HUES64 (cell line): ENCODE results near the gene MASP2.
"Not testable (repeated sequence)": the region's sequence is repeated elsewhere in the genome, so short reads cannot be mapped to it uniquely, and the experiment has no call there.

Experiments used
- H3K27ac ChIP-seq: 2 replicates; pipeline ENCODE4 v1.7.0; 2013; ENCODE audit warnings: low read depth, low read length, inconsistent platforms
- H3K27me3 ChIP-seq: 2 replicates; pipeline ENCODE4 v1.6.1; 2013; ENCODE audit warnings: mild to moderate bottlenecking, low read length; ENCODE audit not compliant: insufficient read depth
- H3K36me3 ChIP-seq: 2 replicates; pipeline ENCODE4 v1.6.1; 2013; ENCODE audit warnings: mild to moderate bottlenecking, low read length; ENCODE audit not compliant: insufficient read depth
- H3K4me1 ChIP-seq: 2 replicates; pipeline ENCODE4 v1.6.1; 2013; ENCODE audit warnings: mild to moderate bottlenecking, low read length, moderate library complexity; ENCODE audit not compliant: insufficient read depth
- H3K4me3 ChIP-seq: 2 replicates; pipeline ENCODE4 v1.5.1; 2013; ENCODE audit warnings: mild to moderate bottlenecking, low read length, moderate library complexity
- H3K9ac ChIP-seq: 2 replicates; pipeline ENCODE4 v1.6.1; 2013; ENCODE audit warnings: mild to moderate bottlenecking, low read depth, low read length
- H3K9me3 ChIP-seq: 2 replicates; pipeline ENCODE4 v1.6.1; 2013; ENCODE audit warnings: low read depth, low read length; ENCODE audit not compliant: insufficient read depth
- WGBS: fragments of 150-250, 120-280 bp; methylation state at CpG from one replicate; pipeline ENCODE4 v1.1.7; 2013; ENCODE audit warnings: missing lambda C conversion rate; 5-methylcytosine and 5-hydroxymethylcytosine counted together

MASP2 gene

DNA sequence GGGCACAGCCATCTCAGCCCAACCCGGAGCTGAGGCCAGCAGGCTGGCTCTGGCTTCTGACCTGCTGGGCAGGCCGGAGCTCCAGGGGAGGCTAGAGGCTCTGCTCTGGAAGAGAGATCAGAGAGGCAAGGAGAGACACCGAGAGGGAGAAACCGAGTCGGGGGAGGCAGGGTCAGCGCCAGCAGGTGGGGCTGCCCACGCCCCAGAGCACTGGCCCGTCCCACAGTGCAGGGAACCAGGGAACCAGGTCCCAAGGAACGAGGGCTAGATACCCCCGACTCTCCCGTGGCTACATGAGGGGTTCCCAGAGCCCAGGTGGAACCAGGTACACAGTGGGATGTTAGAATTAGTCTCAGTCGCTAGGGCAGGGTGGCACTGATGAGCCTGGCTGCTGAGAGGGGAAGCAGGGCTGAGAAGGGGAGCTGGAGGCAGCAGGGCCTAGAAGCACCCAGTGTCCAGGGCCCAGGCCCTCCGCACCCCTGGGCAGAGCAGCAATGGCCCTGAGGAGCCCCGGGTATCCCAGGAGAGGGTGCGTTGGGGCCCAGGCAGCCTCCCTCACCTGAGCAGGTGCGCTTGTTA, 2.1 kb downstream of the MASP2 start:
- no peaks in the 10 kb centered on the region for H3K36me3 ChIP-seq
- no peaks in the 10 kb centered on the region for H3K9me3 ChIP-seq
- no peak overlapping the region for H3K4me3 ChIP-seq
- H3K27me3 ChIP-seq: no peaks in the 10 kb centered on the region
- 92% methylated on average over 16 of the region's 16 CpGs for WGBS
- no peaks in the 10 kb centered on the region for H3K4me1 ChIP-seq
- no peak overlapping the region for H3K27ac ChIP-seq
- H3K9ac ChIP-seq: no peak overlapping the region

DNA sequence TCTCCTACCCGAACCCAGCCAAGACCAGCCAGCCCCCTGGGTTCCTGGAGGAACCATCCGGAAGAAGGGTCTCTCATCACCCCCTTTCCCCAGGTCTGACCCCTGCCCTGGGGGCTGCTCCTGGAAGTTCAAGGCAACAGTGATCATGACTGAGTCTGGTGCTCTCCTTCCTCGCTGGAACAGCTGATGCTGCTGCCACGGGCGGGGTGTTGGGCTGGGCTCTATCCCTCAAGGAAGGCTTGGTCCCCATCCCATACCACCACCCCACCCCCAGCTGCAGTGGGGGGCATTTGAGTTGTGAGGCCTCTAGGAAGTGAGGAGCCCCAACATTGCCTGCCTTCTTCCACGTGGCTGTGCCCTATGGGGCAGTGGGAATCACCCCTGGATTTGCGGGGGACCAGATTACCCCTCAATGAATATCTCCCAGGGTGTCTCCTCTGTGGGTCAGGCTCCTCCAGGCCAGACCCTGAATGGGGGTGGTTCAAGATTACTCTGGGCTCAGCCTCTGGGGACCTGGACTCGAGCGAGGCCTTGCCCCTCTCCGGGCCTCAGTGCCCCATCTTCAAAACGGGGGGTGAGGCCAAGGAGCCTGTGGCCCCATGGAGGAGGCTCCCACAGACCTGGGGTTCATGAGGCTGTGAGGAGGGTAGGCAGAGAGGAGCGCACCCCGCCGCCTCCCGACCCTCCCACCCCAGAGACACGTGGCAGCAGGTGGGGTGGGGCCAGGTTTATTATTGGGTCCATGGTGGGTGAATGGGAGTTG, 2.8 kb downstream of the MASP2 start:
- H3K27ac ChIP-seq: no peak overlapping the region
- WGBS: 89% methylated on average over 16 of the region's 16 CpGs
- no peak overlapping the region for H3K9ac ChIP-seq
- H3K36me3 ChIP-seq: no peaks in the 10 kb centered on the region
- no peak overlapping the region for H3K4me3 ChIP-seq
- no peaks in the 10 kb centered on the region for H3K4me1 ChIP-seq
- H3K27me3 ChIP-seq: no peaks in the 10 kb centered on the region
- no peaks in the 10 kb centered on the region for H3K9me3 ChIP-seq

DNA sequence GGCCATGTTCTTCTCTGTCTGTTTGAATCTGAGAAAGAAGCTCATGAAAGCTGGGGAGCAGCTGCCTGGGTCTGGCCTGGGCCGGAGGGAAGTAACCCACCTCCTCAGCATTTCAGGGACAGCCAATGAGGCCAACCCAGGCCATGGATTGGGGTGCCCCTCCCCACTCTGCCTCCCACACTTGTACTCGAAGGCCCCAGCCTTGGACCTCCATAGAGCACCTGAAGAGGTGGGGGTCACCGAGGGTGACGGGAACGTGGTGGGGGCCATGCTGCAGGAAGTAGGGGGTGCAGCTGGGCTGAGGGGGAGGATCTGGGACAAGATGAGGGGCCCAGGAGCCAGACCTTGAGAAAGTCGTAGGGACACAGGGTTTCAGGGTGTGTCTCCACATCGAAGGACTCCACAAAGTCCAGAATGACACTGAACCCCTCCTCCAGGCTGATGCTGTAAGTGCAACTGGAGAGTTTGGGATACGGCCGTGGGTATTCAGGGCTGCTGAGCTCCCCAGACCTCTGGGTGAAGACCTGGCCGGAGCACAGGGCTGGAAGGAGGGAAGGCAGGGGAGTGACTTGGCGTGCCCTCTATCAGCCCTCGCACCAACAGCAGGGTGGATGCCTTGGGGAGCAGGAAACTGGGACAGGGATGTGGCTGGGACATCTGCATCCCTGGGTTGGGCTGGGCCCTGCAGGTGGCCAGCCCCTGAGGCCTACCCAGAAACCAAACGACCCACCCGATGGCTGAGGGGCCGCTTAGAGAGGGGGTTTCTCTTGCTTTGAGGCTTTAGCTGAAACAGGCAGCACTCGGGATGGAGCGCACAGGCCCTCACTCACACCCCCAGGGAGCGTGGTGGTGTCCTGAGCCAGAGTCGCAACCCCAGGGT, 3.8 kb downstream of the MASP2 start:
- Histone ChIP-seq H3K9ac (no peak overlapping the region), H3K9me3 (no peaks in the 10 kb centered on the region), H3K4me3 (no peak overlapping the region), H3K36me3 (no peaks in the 10 kb centered on the region), H3K4me1 (no peaks in the 10 kb centered on the region), H3K27ac (no peak overlapping the region), H3K27me3 (no peaks in the 10 kb centered on the region)
- WGBS: 87% methylated on average over 19 of the region's 19 CpGs

DNA sequence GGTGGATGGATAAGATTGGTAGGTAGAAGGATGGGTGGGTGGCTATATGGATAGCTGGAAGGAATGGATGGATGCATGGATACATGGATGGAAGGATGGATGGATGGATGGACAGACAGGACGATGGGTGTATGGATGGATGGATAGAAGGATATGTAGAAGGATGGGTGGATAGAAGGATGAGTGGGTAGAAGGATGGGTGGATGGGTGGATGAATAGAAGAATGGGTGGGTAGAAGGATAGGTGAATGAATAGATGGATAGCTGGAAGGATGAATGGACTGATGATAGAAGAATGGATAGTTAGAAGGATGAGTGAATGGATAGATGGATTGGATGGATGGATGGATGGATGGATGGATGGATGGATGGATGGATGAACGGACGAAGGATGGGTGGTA, 5.0 kb downstream of the MASP2 start:
- Histone ChIP-seq H3K36me3 (no peaks in the 10 kb centered on the region), H3K4me1 (no peaks in the 10 kb centered on the region)

DNA sequence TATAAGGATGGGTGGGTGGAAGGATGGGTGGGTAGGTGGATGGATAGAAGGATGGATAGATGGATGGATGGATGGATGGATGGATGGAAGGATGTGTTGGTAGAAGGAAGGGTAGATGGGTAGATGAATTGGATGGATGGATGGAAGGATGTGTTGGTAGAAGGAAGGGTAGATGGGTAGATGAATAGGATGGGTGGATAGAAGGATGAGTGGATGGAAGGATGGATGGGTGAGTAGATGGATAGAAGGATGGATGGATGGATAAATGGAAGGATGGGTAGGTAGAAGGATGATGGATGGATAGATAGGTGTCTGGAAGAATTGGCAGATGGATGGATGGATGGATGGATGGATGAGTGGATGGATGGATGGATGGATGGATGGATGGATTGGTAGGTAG, 6.0 kb downstream of the MASP2 start:
- H3K4me3 ChIP-seq: no peak overlapping the region
- no peak overlapping the region for H3K9ac ChIP-seq
- H3K4me1 ChIP-seq: no peaks in the 10 kb centered on the region
- H3K36me3 ChIP-seq: no peaks in the 10 kb centered on the region
- no peak overlapping the region for H3K27ac ChIP-seq
- H3K27me3 ChIP-seq: no peaks in the 10 kb centered on the region
- H3K9me3 ChIP-seq: no peaks in the 10 kb centered on the region

More for the DNA sequence above, 5.0 kb downstream of the MASP2 start:
- H3K27me3 ChIP-seq: no peaks in the 10 kb centered on the region
- WGBS: 83% methylated on average over 3 of the region's 3 CpGs
- no peak overlapping the region for H3K27ac ChIP-seq
- no peak overlapping the region for H3K9ac ChIP-seq
- H3K9me3 ChIP-seq: no peaks in the 10 kb centered on the region
- H3K4me3 ChIP-seq: no peak overlapping the region

DNA sequence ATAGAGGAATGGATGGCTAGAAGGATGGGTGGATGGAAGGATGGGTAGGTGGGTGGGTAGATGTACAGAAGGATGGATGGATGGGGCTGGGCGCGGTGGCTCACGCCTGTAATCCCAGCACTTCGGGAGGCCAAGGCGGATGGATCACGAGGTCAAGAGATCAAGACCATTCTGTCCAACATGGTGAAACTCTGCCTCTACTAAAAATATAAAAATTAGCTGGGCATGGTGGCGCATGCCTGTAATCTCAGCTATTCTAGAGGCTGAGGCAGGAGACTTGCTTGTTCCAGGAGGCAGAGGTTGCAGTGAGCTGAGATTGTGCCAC, 7.0 kb downstream of the MASP2 start:
- H3K4me1 ChIP-seq, H3K36me3 ChIP-seq, H3K27ac ChIP-seq, H3K4me3 ChIP-seq, H3K27me3 ChIP-seq, H3K9ac ChIP-seq, H3K9me3 ChIP-seq: not testable (repeated sequence)
- WGBS: 95% methylated on average over 7 of the region's 7 CpGs

DNA sequence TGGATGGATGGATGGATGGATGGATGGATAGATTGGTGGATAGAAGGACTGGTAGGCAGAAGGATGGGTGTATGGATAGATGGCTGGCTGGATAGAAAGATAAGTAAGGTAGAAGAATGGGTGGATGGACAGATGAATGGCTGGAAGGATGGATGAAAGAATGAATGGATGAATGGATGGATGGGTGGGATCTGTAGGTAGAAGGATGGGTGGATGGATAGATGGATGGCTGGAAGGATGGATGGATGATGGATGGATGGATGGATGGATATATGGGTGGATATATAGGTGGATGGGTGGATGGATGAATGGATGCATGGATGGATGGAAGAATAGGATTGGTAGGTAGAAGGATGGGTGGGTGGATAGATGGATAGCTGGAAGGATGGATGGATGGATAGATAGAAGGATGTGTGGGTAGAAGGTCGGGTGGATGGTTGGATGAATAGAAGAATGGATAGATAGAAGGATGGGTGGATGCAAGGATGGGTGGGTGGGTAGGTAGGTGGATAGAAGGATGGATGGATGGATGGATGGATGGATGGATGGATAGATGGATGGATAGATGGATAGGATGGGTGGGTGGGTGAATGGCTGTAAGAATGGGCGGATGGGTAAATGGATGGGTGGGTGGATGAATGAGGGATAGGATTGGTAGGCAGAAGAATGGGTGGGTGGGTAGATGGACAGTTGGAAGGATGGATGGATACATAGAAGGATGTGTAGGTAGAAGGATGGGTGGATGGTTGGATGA, 7.5 kb downstream of the MASP2 start:
- Histone ChIP-seq H3K4me1 (no peaks in the 10 kb centered on the region), H3K9me3 (no peaks in the 10 kb centered on the region), H3K4me3 (no peak overlapping the region), H3K9ac (no peak overlapping the region), H3K27me3 (no peaks in the 10 kb centered on the region), H3K36me3 (no peaks in the 10 kb centered on the region), H3K27ac (no peak overlapping the region)
- WGBS: 80% methylated on average over 2 of the region's 2 CpGs

DNA sequence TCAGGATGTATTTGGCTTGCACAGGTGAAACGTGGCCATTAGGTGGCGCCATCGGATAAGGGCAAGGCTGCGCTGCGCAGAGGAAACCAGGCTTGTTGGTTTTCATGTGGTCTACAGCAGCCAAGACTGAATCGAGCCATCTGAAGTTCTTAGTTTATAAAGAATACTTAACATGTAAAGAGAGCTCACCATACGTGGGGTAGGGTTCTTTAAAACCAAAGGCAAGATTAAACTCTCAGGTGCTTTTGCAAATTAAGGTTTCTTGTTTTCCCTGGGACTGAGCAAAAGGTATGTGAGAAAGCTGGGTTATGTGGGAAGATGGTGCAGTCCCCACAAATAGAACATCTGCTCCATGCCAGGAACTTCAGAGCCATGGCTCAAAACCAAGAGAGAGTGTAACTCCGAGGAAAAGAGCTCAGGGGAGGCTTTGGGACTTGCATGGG, 9.3 kb downstream of the MASP2 start:
- Histone ChIP-seq H3K27me3 (no peaks in the 10 kb centered on the region), H3K9me3 (no peaks in the 10 kb centered on the region), H3K4me3 (no peak overlapping the region), H3K9ac (no peak overlapping the region), H3K4me1 (no peaks in the 10 kb centered on the region), H3K27ac (no peak overlapping the region), H3K36me3 (no peaks in the 10 kb centered on the region)
- WGBS: 6% methylated on average over 7 of the region's 8 CpGs

DNA sequence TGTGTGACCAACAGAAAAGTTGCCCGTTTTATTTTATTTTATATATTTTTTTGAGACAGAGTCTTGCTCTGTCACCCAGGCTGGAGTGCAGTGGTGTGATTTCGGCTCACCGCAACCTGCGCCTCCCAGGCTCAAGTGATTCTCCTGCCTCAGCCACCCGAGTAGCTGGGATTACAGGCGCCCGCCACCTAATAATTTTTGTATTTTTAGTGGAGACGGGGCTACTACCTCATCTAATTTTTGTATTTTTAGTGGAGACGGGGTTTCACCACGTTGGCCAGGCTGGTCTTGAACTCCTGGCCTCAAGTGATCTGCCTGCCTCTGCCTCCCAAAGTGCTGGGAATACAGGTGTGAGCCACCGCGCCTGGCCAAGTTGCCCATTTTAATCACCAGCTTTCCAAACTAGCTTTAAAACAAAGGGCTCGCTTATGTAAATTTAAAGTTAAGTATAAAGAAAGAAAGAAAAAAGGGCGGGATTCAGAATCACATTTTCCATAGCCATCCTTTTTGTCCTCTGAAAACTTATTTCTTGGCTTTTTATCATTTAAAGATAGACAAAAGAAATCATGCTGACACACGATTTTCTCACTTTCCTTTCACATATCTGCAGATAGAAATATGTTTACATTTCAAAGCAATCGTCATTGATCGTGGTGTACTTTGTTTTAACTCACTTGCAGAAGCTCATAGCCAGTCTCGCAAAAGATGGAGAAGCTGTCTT, 9.9 kb downstream of the MASP2 start:
- not testable (repeated sequence) for H3K4me3 ChIP-seq, H3K36me3 ChIP-seq, H3K4me1 ChIP-seq, H3K27ac ChIP-seq, H3K9ac ChIP-seq, H3K27me3 ChIP-seq, H3K9me3 ChIP-seq
- WGBS: 69% methylated on average over 16 of the region's 18 CpGs

DNA sequence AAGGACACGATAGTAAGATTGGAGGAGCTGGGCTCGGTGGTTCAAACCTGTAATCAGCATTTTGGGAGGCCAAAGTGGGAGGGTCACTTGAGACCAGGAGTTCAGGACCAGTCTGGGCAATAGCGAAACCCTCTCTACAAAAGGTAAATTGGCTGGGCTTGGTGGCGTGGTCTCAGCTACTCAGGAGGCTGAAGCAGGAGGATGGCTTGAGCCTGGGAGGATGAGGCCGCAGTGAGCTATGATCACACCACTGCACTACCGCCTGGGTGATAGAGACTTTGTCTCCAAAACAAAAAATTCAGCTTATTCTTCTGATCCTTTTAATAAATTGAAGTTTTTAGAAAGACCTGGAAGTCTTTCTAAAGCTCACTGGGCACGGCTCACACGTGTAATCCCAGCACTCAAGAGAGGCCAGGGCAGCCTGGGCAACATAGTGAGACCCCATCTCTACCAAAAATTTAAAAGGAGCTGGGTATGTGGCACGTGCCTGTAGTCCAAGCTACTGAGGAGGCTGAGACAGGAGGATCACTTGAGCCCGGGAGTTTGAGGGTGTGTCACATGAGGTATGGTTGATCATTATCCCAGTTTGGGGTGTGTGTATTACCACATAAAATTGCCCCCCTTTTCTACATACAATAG, 15.3 kb downstream of the MASP2 start:
- Histone ChIP-seq H3K36me3 (peaks cover 25% of the 10 kb centered on the region), H3K4me3 (no peak overlapping the region), H3K4me1 (no peaks in the 10 kb centered on the region), H3K27ac (no peak overlapping the region), H3K9me3 (no peaks in the 10 kb centered on the region), H3K27me3 (no peaks in the 10 kb centered on the region), H3K9ac (no peak overlapping the region)
- 94% methylated on average over 9 of the region's 10 CpGs for WGBS
